Right renal cortex interstitium (tissue), 3 donors: ENCODE results near the gene TBC1D2. TPM values are rescaled to one million over a fixed set of nuclear protein-coding genes. Genes with fewer than 3 reads are reported as not detected.
"Not testable (repeated sequence)": the region's sequence is repeated elsewhere in the genome, so short reads cannot be mapped to it uniquely, and the experiment has no call there.

Experiments
- DNase-seq, 3 donors: peaks; one replicate each; pipeline ENCODE4 v3.0.0-alpha.2; 2013; ENCODE audit warnings: low read depth in 3 of 3, low spot score in 2 of 3
- polyA plus RNA-seq, 3 donors: library from polyadenylated mRNA; unstranded; fragments of 120-200 nt; gene quantifications; one replicate each; pipeline ENCODE4 v1.2.1, GENCODE V29; 2013; ENCODE audit not compliant: insufficient read length in 3 of 3

Gene TBC1D2, protein sequence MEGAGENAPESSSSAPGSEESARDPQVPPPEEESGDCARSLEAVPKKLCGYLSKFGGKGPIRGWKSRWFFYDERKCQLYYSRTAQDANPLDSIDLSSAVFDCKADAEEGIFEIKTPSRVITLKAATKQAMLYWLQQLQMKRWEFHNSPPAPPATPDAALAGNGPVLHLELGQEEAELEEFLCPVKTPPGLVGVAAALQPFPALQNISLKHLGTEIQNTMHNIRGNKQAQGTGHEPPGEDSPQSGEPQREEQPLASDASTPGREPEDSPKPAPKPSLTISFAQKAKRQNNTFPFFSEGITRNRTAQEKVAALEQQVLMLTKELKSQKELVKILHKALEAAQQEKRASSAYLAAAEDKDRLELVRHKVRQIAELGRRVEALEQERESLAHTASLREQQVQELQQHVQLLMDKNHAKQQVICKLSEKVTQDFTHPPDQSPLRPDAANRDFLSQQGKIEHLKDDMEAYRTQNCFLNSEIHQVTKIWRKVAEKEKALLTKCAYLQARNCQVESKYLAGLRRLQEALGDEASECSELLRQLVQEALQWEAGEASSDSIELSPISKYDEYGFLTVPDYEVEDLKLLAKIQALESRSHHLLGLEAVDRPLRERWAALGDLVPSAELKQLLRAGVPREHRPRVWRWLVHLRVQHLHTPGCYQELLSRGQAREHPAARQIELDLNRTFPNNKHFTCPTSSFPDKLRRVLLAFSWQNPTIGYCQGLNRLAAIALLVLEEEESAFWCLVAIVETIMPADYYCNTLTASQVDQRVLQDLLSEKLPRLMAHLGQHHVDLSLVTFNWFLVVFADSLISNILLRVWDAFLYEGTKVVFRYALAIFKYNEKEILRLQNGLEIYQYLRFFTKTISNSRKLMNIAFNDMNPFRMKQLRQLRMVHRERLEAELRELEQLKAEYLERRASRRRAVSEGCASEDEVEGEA
- 1 to 10 TPM; 3.0 to 3.6 (median 3.1) TPM for polyA plus RNA-seq

DNA sequence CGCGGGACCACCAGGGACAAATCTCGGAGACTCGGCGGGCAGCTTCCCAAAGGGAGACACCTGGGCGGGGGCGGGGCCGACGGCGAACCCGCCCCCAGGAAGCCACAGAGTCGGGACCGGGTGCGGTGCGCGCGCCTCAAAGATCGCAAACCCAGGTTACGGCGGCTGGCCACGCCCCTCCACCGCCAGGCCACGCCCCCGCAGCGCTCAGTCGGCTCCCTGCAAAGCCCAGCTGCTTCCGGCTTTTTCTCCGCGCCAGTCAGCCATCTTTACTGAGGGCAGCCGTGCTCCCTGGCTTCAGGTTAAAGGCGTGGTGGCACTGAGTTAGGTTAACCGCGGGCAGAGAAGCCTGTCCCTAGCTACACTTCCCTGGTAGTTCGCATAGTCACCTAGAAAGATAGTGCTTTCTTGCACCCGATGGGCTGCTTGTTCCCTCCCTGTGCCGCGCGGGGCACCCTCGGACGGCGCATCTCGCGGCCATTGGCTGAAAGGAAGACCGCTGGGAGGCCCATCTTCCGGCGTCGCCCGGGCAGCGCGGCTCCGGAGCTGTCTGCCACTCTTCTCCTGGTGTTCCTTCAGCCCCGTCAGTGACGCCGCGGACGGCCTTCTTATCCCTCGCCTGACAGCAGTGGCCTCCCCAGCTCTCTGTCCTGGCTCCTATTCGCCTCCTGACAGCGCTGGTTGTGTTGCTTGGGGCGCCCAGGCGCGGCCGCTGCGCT is at the start of gene TBC1D2:
TBC1D2 (minus strand) TSS at position 72 of the 719 bp plus-strand sequence. CDS start 108 bp downstream, outside the sequence.
- DNase-seq, result peak; percentile 91 to 95 (median 93)

- DNase-seq, result no peak
Measured at GRCh38 chr9:98304381-98304780, 48.9 kb upstream of the TBC1D2 start.

GRCh38 chr9:98303633-98304125 is 48.2 kb upstream of the TBC1D2 start:
- no peak for DNase-seq

DNA sequence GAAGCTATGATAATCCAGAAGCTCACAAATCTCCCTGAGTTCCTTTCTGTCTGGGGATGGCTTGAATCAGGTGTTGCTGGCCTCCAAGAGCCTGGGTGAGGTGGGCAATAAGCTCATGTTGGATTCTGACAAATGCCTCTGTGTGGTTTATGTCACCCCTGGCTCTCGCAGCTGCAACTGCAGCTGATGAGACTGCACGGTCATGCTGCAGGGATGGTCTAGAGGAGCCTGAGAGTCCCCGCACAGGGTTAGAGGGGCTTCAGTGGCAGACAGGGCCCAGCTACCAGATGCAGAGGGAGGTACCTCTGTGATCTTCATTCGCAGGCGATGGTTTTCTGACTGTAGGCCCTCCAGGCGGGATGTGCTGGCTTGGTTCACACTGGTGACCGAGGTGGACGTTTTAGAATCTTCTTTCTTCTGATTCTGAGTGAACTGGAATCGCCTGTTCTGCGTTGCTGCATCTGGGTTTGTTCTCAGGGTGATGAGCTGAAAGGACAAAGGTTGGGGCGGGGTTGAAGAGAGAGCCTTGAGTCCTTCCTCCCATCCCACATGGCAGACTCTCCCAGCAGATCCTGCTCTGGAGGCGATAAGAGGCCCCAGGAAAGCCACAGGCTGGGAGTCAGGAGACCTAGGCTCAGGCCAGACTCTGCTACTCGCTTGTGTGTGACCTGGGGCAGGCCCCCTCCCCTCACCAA is 47.6 kb upstream of the TBC1D2 start:
- no peak for DNase-seq

DNA sequence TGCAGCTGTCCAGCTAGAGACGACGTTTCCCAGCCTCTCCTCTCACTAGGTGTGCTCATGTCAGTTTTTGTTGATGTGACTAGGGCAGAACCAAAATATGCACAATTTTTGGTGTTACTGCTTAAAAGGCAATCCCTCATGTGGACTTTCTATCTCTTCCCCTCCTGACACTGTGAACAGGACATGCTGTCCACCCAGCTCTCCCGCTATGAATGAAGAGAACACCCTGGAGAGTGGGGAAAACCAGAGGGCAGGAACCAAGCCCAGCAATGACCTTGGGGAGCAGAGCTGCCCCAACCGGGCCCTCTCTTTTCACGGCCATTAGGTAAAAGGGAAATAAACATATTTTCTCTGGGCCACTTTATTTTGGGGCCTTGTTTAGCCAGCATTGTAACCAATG is 46.7 kb upstream of the TBC1D2 start:
- DNase-seq, result no peak

GRCh38 chr9:98300611-98301010 is 45.2 kb upstream of the TBC1D2 start:
- no peak for DNase-seq

DNA sequence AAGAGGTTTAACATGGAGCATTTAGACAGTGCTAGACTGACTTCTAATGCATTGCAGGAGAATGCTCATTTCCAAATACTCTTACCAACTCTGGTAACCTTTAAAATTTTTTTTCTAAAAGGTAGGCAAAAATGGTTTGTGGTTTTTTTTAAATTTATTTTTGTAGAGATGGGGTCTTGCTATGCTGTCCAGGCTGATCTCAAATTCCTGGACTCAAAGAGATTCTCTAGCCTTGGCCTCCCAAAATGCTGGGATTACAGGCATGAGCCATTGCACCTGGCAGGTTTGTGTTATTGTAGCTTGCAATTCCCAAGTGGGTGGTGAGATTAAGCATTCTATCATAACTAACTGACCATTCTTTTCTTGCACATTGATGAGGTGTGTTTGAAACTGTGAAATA is 43.0 kb upstream of the TBC1D2 start:
- no peak for DNase-seq

GRCh38 chr9:98295824-98296223 is 40.4 kb upstream of the TBC1D2 start:
- DNase-seq, result no peak

- DNase-seq, result no peak
Measured at GRCh38 chr9:98291820-98292219, 36.4 kb upstream of the TBC1D2 start.

GRCh38 chr9:98290411-98290810 is 35.0 kb upstream of the TBC1D2 start:
- no peak for DNase-seq

GRCh38 chr9:98289614-98290201 is 34.3 kb upstream of the TBC1D2 start:
- DNase-seq, result no peak

GRCh38 chr9:98288881-98289280 is 33.4 kb upstream of the TBC1D2 start:
- no peak for DNase-seq

GRCh38 chr9:98287384-98287783 is 31.9 kb upstream of the TBC1D2 start:
- no peak for DNase-seq

DNA sequence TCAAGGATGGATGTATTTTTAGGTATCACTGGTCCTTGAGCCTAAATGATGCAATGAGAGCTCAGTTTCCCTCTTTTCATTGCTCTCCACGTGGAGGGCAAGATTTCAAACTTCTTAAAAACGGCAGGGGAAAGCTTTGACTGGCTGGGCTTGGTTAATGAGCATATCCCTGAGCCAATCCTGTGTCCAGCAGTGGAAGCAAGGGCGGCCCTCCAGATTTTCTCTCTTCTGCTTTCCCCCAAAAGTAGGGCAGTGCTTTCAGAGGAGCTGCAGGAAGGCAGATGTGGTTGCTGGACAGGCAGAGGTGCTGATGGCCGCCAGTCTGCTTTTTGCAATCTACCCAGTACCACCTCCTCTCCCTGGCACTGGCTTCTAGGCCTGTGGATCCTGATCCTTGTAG is 30.0 kb upstream of the TBC1D2 start:
- no peak for DNase-seq

DNA sequence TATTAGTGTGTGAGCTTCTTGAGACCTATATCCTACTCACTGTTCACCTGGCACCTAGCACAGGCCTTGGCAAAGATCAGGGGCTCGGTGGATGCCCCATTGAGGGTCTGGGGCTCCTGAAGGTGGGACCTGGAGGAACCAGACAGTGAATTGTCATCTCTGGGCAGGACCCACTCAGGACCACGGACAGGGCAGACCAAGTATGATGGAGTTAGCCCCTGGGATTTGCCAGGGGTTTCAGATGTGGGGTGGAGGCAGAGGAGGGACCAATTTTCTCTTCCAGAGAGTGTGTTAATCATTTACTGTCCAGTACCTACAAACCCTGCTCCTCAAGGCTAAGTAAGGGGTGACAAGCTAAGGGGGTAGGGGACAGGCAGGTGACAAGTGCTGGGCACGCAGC is 29.3 kb upstream of the TBC1D2 start:
- DNase-seq, result no peak

- not testable (repeated sequence) for DNase-seq
Measured at GRCh38 chr9:98283143-98283542, 27.7 kb upstream of the TBC1D2 start.

DNA sequence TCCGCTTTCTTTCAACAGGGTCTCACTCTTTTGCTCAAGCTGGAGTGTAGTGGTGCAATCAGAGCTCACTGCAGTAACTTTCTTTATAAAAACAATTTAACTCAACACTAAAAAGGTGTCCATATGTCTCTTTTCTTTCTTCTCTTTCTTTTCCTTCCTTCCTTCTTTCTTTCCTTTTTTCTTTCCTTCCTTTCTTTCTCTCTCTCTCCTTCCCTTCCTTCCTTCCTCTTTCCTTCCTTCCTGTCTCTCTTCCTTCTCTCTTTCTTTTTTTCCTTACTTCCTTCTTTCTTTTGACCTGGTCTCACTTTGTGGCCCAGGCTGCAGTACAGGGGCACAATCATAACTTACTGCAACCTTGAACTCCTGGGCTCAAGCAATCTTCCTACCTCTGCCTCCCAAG is 25.8 kb upstream of the TBC1D2 start:
- DNase-seq, result no peak

DNA sequence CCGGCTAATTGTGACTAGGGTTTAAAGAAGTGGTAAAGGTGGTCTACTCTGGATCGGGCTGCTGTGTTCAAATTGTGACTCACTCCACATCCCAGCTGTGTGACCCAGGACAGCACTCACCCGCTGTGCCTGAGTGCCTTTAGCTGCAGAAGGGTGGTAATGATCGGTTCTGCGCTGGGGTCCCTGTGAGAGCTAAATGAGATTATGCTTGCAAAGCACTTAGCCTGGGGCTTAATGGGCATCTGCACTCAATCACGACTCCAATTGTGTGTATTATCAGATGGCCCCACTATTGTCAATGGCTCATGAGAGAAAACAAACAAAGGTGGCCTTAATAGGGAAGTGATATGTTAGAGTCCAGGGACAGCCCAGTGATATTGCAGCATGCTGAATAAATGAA is 25.1 kb upstream of the TBC1D2 start:
- DNase-seq, result no peak

DNA sequence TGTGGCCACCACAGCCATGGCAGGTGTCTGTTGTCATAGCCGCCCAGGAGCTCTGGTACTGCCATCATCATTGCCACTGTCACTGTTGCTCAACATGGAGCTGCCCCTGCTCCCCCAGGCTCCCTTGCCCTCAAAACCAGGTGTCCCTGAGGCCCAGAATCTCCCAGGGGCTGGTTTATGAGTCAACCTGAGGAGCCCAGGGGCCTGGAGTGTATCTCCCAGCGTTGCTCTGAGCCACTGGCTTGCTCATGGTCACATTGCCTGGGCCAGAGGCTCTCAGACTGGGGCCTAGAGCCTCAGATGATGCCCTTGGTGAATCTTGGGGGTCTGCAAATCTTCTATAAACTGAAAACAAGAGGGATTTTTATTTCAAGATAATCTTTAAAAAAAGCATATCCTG is 24.7 kb upstream of the TBC1D2 start:
- DNase-seq, result no peak
